Neural cell (in vitro differentiated cells): Measurements from ENCODE around the gene JRKL.

Experiments used
- CTCF ChIP-seq: fragments of 450-650 bp; IDR thresholded peaks from 2 replicates; pipeline ENCODE4 v1.5.1; 2014; ENCODE audit warnings: antibody characterized with exemption, mild to moderate bottlenecking, moderate library complexity; ENCODE audit not compliant: poor library complexity, severe bottlenecking
- EZH2 ChIP-seq: fragments of 200-600, 300-800 bp; shearing (Covaris generic), sonication (generic); IDR thresholded peaks from 2 replicates; pipeline ENCODE4 v1.6.1; 2014; ENCODE audit warnings: antibody characterized with exemption, low read length, borderline replicate concordance, mild to moderate bottlenecking; ENCODE audit not compliant: insufficient read depth, poor library complexity, severe bottlenecking
- POLR2AphosphoS5 ChIP-seq: IDR thresholded peaks from 2 replicates; pipeline ENCODE4 v1.6.1; 2012
- SMC3 ChIP-seq: fragments of 450-650 bp; conservative IDR thresholded peaks from 2 replicates; pipeline ENCODE4 v1.6.1; 2014; ENCODE audit warnings: antibody characterized with exemption, mild to moderate bottlenecking, moderate library complexity; ENCODE audit not compliant: poor library complexity

DNA sequence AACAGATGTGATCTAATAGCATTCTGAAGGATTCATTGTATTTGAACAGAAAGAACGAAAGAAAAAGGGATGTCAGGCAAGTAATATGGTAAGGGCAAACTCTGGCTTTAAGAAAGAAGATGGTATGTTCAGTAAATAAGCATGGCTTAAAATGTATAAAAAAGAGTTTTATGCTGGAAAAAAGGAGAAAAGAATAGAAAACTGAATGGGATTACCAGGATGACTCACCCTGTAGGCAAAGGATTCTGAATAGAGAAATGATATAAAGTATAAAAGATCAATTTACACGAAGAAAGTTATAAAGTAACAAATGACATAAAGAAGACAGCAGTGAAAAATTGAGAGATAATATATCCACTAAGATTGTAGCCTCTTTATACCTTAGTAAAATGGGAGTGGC, 4.6 kb upstream of the JRKL start:
- TF ChIP-seq CTCF (no peak), POLR2AphosphoS5 (no peak), SMC3 (no peak), EZH2 (no peak)
